Measurements from ENCODE around the gene NRBP1. TPM values are rescaled to one million over a fixed set of nuclear protein-coding genes. Genes with fewer than 3 reads are reported as not detected.
"Not testable (repeated sequence)": the region's sequence is repeated elsewhere in the genome, so short reads cannot be mapped to it uniquely, and the experiment has no call there.

The NRBP1 gene
- total RNA-seq, 1 donor: 126 TPM

GRCh38 chr2:27409321-27410073 is 18.9 kb upstream of the NRBP1 start, which contains the start of gene PPM1G:
Gene PPM1G, minus strand, starts transcription at chr2:27409591. Its CDS starts 169 bp downstream, at chr2:27409422.
- Histone ChIP-seq H3K9me3 (ENCODE audit: low read depth, low read length) (no peaks in the 10 kb centered on the region), H3K4me3 (ENCODE audit: low read length) (peak within 1 kb of the TSS; percentile 97), H3K4me1 (ENCODE audit: insufficient read depth, low read length) (peaks cover 26% of the 10 kb centered on the region), H3K27me3 (ENCODE audit: insufficient read depth, low read length) (no peaks in the 10 kb centered on the region)

GRCh38 chr2:27412419-27413152 is 15.8 kb upstream of the NRBP1 start:
- Histone ChIP-seq H3K9me3 (ENCODE audit: low read depth, low read length) (no peaks in the 10 kb centered on the region), H3K4me1 (ENCODE audit: insufficient read depth, low read length) (peaks cover 21% of the 10 kb centered on the region), H3K27me3 (ENCODE audit: insufficient read depth, low read length) (no peaks in the 10 kb centered on the region), H3K4me3 (ENCODE audit: low read length) (no peak overlapping the region)

- no peaks in the 10 kb centered on the region for H3K4me1 ChIP-seq (ENCODE audit: insufficient read depth, low read length)
- H3K27me3 ChIP-seq (ENCODE audit: insufficient read depth, low read length): no peaks in the 10 kb centered on the region
- no peak overlapping the region for H3K4me3 ChIP-seq (ENCODE audit: low read length)
- no peaks in the 10 kb centered on the region for H3K9me3 ChIP-seq (ENCODE audit: low read depth, low read length)
Observed at GRCh38 chr2:27416151-27416550, 12.3 kb upstream of the NRBP1 start.

GRCh38 chr2:27420996-27421395 is 7.4 kb upstream of the NRBP1 start:
- H3K4me1 ChIP-seq (ENCODE audit: insufficient read depth, low read length): no peaks in the 10 kb centered on the region

GRCh38 chr2:27421660-27422250 is 6.7 kb upstream of the NRBP1 start:
- H3K4me3 ChIP-seq (ENCODE audit: low read length): no peak overlapping the region
- no peaks in the 10 kb centered on the region for H3K4me1 ChIP-seq (ENCODE audit: insufficient read depth, low read length)
- no peaks in the 10 kb centered on the region for H3K9me3 ChIP-seq (ENCODE audit: low read depth, low read length)
- H3K27me3 ChIP-seq (ENCODE audit: insufficient read depth, low read length): no peaks in the 10 kb centered on the region

More at GRCh38 chr2:27420996-27421395, 7.4 kb upstream of the NRBP1 start:
- H3K4me3 ChIP-seq (ENCODE audit: low read length): no peak overlapping the region
- no peaks in the 10 kb centered on the region for H3K27me3 ChIP-seq (ENCODE audit: insufficient read depth, low read length)
- no peaks in the 10 kb centered on the region for H3K9me3 ChIP-seq (ENCODE audit: low read depth, low read length)

- Histone ChIP-seq H3K9me3 (ENCODE audit: low read depth, low read length) (no peaks in the 10 kb centered on the region), H3K27me3 (ENCODE audit: insufficient read depth, low read length) (no peaks in the 10 kb centered on the region), H3K4me1 (ENCODE audit: insufficient read depth, low read length) (peaks cover 7% of the 10 kb centered on the region), H3K4me3 (ENCODE audit: low read length) (no peak overlapping the region)
Observed at GRCh38 chr2:27422958-27423357, 5.5 kb upstream of the NRBP1 start.

- not testable (repeated sequence) for H3K9me3 ChIP-seq (ENCODE audit: low read depth, low read length); H3K4me3 ChIP-seq (ENCODE audit: low read length); H3K27me3 ChIP-seq (ENCODE audit: insufficient read depth, low read length)
- peaks cover 17% of the 10 kb centered on the region for H3K4me1 ChIP-seq (ENCODE audit: insufficient read depth, low read length)
Observed at GRCh38 chr2:27425039-27425438, 3.4 kb upstream of the NRBP1 start.

GRCh38 chr2:27427863-27428212 is 593 bp upstream of the NRBP1 start:
- H3K9me3 ChIP-seq (ENCODE audit: low read depth, low read length): no peaks in the 10 kb centered on the region
- peak overlapping the region; percentile 92 for H3K4me3 ChIP-seq (ENCODE audit: low read length)
- H3K4me1 ChIP-seq (ENCODE audit: insufficient read depth, low read length): peaks cover 34% of the 10 kb centered on the region
- no peaks in the 10 kb centered on the region for H3K27me3 ChIP-seq (ENCODE audit: insufficient read depth, low read length)

- Histone ChIP-seq H3K27me3 (ENCODE audit: insufficient read depth, low read length) (no peaks in the 10 kb centered on the region), H3K4me3 (ENCODE audit: low read length) (peak overlapping the region; percentile 92), H3K9me3 (ENCODE audit: low read depth, low read length) (no peaks in the 10 kb centered on the region), H3K4me1 (ENCODE audit: insufficient read depth, low read length) (peaks cover 34% of the 10 kb centered on the region)
Observed at GRCh38 chr2:27428978-27429541, 629 bp downstream of the NRBP1 start.

GRCh38 chr2:27431395-27431794 is 3.0 kb downstream of the NRBP1 start:
- Histone ChIP-seq H3K4me1 (ENCODE audit: insufficient read depth, low read length) (peaks cover 34% of the 10 kb centered on the region), H3K4me3 (ENCODE audit: low read length) (no peak overlapping the region), H3K27me3 (ENCODE audit: insufficient read depth, low read length) (no peaks in the 10 kb centered on the region), H3K9me3 (ENCODE audit: low read depth, low read length) (no peaks in the 10 kb centered on the region)

- Histone ChIP-seq H3K9me3 (ENCODE audit: low read depth, low read length) (no peaks in the 10 kb centered on the region), H3K4me1 (ENCODE audit: insufficient read depth, low read length) (peaks cover 10% of the 10 kb centered on the region), H3K27me3 (ENCODE audit: insufficient read depth, low read length) (no peaks in the 10 kb centered on the region), H3K4me3 (ENCODE audit: low read length) (no peak overlapping the region)
Observed at GRCh38 chr2:27435628-27436027, 7.2 kb downstream of the NRBP1 start.

- H3K4me1 ChIP-seq (ENCODE audit: insufficient read depth, low read length): no peaks in the 10 kb centered on the region
- H3K27me3 ChIP-seq (ENCODE audit: insufficient read depth, low read length): no peaks in the 10 kb centered on the region
- H3K4me3 ChIP-seq (ENCODE audit: low read length): no peak overlapping the region
- H3K9me3 ChIP-seq (ENCODE audit: low read depth, low read length): no peaks in the 10 kb centered on the region
Observed at GRCh38 chr2:27441226-27441926, 12.9 kb downstream of the NRBP1 start.

- Histone ChIP-seq H3K9me3 (ENCODE audit: low read depth, low read length) (no peaks in the 10 kb centered on the region), H3K27me3 (ENCODE audit: insufficient read depth, low read length) (no peaks in the 10 kb centered on the region), H3K4me1 (ENCODE audit: insufficient read depth, low read length) (no peaks in the 10 kb centered on the region), H3K4me3 (ENCODE audit: low read length) (no peak within 1 kb of the TSS)
Observed at GRCh38 chr2:27441958-27442919, 13.8 kb downstream of the NRBP1 start, which contains the start of gene KRTCAP3. Gene KRTCAP3, plus strand, starts transcription at chr2:27442381. Its CDS starts 32 bp downstream, at chr2:27442413.

- no peaks in the 10 kb centered on the region for H3K9me3 ChIP-seq (ENCODE audit: low read depth, low read length)
- no peak overlapping the region for H3K4me3 ChIP-seq (ENCODE audit: low read length)
- no peaks in the 10 kb centered on the region for H3K27me3 ChIP-seq (ENCODE audit: insufficient read depth, low read length)
- no peaks in the 10 kb centered on the region for H3K4me1 ChIP-seq (ENCODE audit: insufficient read depth, low read length)
Observed at GRCh38 chr2:27442920-27443282, 14.5 kb downstream of the NRBP1 start.
